Measurements from ENCODE around the gene ZSWIM3.

GRCh38 chr20:45842169-45842812 is 15.1 kb upstream of the ZSWIM3 start:
- TF ChIP-seq CTCF (IDR thresholded peaks at IDR 0.05; ENCODE audit: low read depth, low read length) = no peak
- no peak for TF ChIP-seq EZH2phosphoT487 (IDR thresholded peaks at IDR 0.05; ENCODE audit: low read depth)

All from OCI-LY3 (cell line).